Neuronal stem cell (in vitro differentiated cells): ENCODE measurements around the gene SLITRK1. TPM values are rescaled to one million over a fixed set of nuclear protein-coding genes. Genes with fewer than 3 reads are reported as not detected.

ENCODE experiments used
- DNase-seq: peaks from one replicate; pipeline ENCODE4 v3.0.0-alpha.2; 2013; ENCODE audit warnings: low spot score
- H2AFZ ChIP-seq: one replicate; pipeline ENCODE4 v1.6.1; 2013; ENCODE audit warnings: mild to moderate bottlenecking, low read length, inconsistent platforms
- H2AK5ac ChIP-seq: 2 replicates; pipeline ENCODE4 v1.6.1; 2013; ENCODE audit warnings: low read depth, mild to moderate bottlenecking, inconsistent platforms, low read length, moderate library complexity, mixed read lengths
- H2BK120ac ChIP-seq: 2 replicates; pipeline ENCODE4 v1.6.1; 2013; ENCODE audit warnings: low read depth, mild to moderate bottlenecking, inconsistent platforms, low read length, moderate library complexity, mixed read lengths
- H2BK12ac ChIP-seq: one replicate; pipeline ENCODE4 v1.6.1; 2013; ENCODE audit warnings: low read length, inconsistent platforms
- H2BK15ac ChIP-seq: 2 replicates; pipeline ENCODE4 v1.6.1; 2013; ENCODE audit warnings: mild to moderate bottlenecking, low read length, inconsistent platforms, mixed read lengths
- H2BK5ac ChIP-seq: one replicate; pipeline ENCODE4 v1.6.1; 2013; ENCODE audit warnings: inconsistent platforms, mild to moderate bottlenecking, low read length, moderate library complexity
- H3K14ac ChIP-seq: one replicate; pipeline ENCODE4 v1.6.1; 2013; ENCODE audit warnings: low read length, inconsistent platforms
- H3K18ac ChIP-seq: 2 replicates; pipeline ENCODE4 v1.6.1; 2013; ENCODE audit warnings: low read length, inconsistent platforms
- H3K23ac ChIP-seq: 2 replicates; pipeline ENCODE4 v1.6.1; 2013; ENCODE audit warnings: low read depth, mild to moderate bottlenecking, mixed read lengths, low read length, inconsistent platforms; ENCODE audit not compliant: poor library complexity
- H3K27ac ChIP-seq: replicated peaks from 3 replicates; pipeline ENCODE4 v1.5.1; 2013; ENCODE audit warnings: low read length, inconsistent platforms
- H3K27me3 ChIP-seq, 3 experiments: 2 replicates each; pipeline ENCODE4 v1.6.1; 2013; ENCODE audit warnings: low read length in 3 of 3, mild to moderate bottlenecking in 2 of 3, inconsistent platforms in 1 of 3, low read depth in 1 of 3, mixed read lengths in 1 of 3, moderate library complexity in 1 of 3; ENCODE audit not compliant: control insufficient read depth in 3 of 3, insufficient read depth in 3 of 3
- H3K36me3 ChIP-seq, 2 donors: replicated peaks in 1 of 2; 2 replicates each; pipeline ENCODE4 v1.6.1; 2013; ENCODE audit warnings: low read length in 2 of 2; ENCODE audit not compliant: control insufficient read depth in 2 of 2, insufficient read depth in 2 of 2
- H3K4ac ChIP-seq: 2 replicates; pipeline ENCODE4 v1.6.1; 2013; ENCODE audit warnings: inconsistent platforms, mild to moderate bottlenecking, low read length, moderate library complexity
- H3K4me1 ChIP-seq, 2 donors: 1 replicate in 1 of 2; 2 replicates in 1 of 2; pipeline ENCODE4 v1.6.1; 2013; ENCODE audit warnings: low read length in 2 of 2, low read depth in 1 of 2; ENCODE audit not compliant: control insufficient read depth in 2 of 2, insufficient read depth in 1 of 2
- H3K4me2 ChIP-seq: one replicate; pipeline ENCODE4 v1.6.1; 2013; ENCODE audit warnings: mild to moderate bottlenecking, low read length, inconsistent platforms; ENCODE audit not compliant: insufficient read depth, poor library complexity, severe bottlenecking
- H3K4me3 ChIP-seq, 2 donors: 2 replicates each; pipeline ENCODE4 v1.5.1; 2013; ENCODE audit warnings: low read length in 2 of 2, mild to moderate bottlenecking in 2 of 2, inconsistent platforms in 1 of 2, moderate library complexity in 1 of 2
- H3K79me1 ChIP-seq: one replicate; pipeline ENCODE4 v1.6.1; 2013; ENCODE audit warnings: low read depth, mild to moderate bottlenecking, inconsistent platforms, low read length, moderate library complexity
- H3K9ac ChIP-seq: one replicate; pipeline ENCODE4 v1.6.1; 2013; ENCODE audit warnings: mild to moderate bottlenecking, low read depth, low read length, inconsistent platforms; ENCODE audit not compliant: poor library complexity
- H3K9me3 ChIP-seq, 2 donors: replicated peaks in 1 of 2; 2 replicates each; pipeline versions ENCODE3 to v1.6.1; 2013; ENCODE audit warnings: low read length in 2 of 2, mild to moderate bottlenecking in 2 of 2, inconsistent platforms in 1 of 2, low read depth in 1 of 2, mixed read lengths in 1 of 2, moderate library complexity in 1 of 2; ENCODE audit not compliant: control insufficient read depth in 2 of 2, insufficient read depth in 1 of 2
- H4K8ac ChIP-seq: one replicate; pipeline ENCODE4 v1.6.1; 2013; ENCODE audit warnings: low read depth, mild to moderate bottlenecking, inconsistent platforms, low read length, moderate library complexity
- H4K91ac ChIP-seq: one replicate; pipeline ENCODE4 v1.6.1; 2013; ENCODE audit warnings: low read length, low read depth, mild to moderate bottlenecking, inconsistent platforms; ENCODE audit not compliant: poor library complexity
- WGBS, 2 donors: extraction: QIAGEN DNeasy Blood & Tissue Kit; methylation state at CpG; one replicate each; pipeline ENCODE4 v1.1.7; 2013; ENCODE audit warnings: missing lambda C conversion rate in 2 of 2, mixed read lengths in 1 of 2; ENCODE audit not compliant: insufficient read length in 2 of 2, insufficient replicate concordance in 1 of 2; ENCODE audit errors: extremely low coverage in 2 of 2; 5-methylcytosine and 5-hydroxymethylcytosine counted together
- polyA plus RNA-seq, 2 experiments: library from polyadenylated mRNA; stranded (reverse); fragments of 200-250 nt; gene quantifications; one replicate each; pipeline ENCODE4 v1.2.3, GENCODE V29; 2013

Gene SLITRK1, protein sequence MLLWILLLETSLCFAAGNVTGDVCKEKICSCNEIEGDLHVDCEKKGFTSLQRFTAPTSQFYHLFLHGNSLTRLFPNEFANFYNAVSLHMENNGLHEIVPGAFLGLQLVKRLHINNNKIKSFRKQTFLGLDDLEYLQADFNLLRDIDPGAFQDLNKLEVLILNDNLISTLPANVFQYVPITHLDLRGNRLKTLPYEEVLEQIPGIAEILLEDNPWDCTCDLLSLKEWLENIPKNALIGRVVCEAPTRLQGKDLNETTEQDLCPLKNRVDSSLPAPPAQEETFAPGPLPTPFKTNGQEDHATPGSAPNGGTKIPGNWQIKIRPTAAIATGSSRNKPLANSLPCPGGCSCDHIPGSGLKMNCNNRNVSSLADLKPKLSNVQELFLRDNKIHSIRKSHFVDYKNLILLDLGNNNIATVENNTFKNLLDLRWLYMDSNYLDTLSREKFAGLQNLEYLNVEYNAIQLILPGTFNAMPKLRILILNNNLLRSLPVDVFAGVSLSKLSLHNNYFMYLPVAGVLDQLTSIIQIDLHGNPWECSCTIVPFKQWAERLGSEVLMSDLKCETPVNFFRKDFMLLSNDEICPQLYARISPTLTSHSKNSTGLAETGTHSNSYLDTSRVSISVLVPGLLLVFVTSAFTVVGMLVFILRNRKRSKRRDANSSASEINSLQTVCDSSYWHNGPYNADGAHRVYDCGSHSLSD
- 1.9 TPM for polyA plus RNA-seq (2013, experiment 1 of 2)
- polyA plus RNA-seq (2013, experiment 2 of 2): 1.9 TPM

- Histone ChIP-seq H2BK15ac (no peak within 1 kb of the TSS), H3K14ac (no peak within 1 kb of the TSS), H3K4me3 (peak within 1 kb of the TSS; percentile 61 to 79), H3K4ac (no peak within 1 kb of the TSS), H3K4me2 (peak within 1 kb of the TSS; percentile 76), H4K8ac (no peak within 1 kb of the TSS), H3K9ac (no peak within 1 kb of the TSS), H3K27me3 (peaks cover 0 to 20% (median 0%) of the 10 kb centered on the region in 3 experiments), H3K23ac (no peak within 1 kb of the TSS), H4K91ac (no peak within 1 kb of the TSS), H3K36me3 (no peaks in the 10 kb centered on the region), H2BK12ac (no peak within 1 kb of the TSS), H3K18ac (peak within 1 kb of the TSS; percentile 72), H3K4me1 (peaks cover 0 to 1% of the 10 kb centered on the region in 2 donors), H2BK120ac (no peak within 1 kb of the TSS), H3K79me1 (no peaks in the 10 kb centered on the region), H2AK5ac (no peak within 1 kb of the TSS), H2AFZ (peak within 1 kb of the TSS; percentile 85), H2BK5ac (no peak within 1 kb of the TSS), H3K9me3 (peaks cover 0 to 20% of the 10 kb centered on the region in 2 donors), H3K27ac (peak within 1 kb of the TSS; percentile 57)
- no CpG with 5 or more reads among the region's 32 CpGs for WGBS, 2 donors
- DNase-seq: peak; percentile 92
Observed at GRCh38 chr13:83881917-83882605, at the start of gene SLITRK1. Gene SLITRK1 (minus strand): TSS chr13:83882474. CDS start chr13:83881507, 967 bp downstream.

DNA sequence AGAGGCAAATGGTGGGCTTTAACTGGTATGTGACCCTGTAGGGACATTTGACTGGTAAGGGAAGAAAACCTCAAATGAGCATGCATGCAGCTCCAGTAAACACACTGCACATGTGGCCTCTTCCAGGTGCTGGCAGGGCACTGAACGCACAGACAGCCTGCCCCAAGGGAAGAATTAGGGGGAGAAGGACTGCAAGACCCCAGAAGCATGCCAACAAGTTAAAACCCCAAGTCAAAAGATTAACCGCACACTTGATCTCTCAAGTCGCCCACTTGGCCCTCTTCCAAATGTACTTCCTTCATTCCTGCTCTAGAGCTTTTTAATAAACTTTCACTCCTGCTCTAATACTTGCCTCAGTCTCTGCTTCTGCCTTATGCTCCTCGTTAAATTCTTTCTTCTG is 46.9 kb upstream of the SLITRK1 start:
- no peak overlapping the region for H4K8ac ChIP-seq
- H3K4me1 ChIP-seq: no peaks in the 10 kb centered on the region
- H3K36me3 ChIP-seq: no peaks in the 10 kb centered on the region
- no CpG with 5 or more reads among the region's 4 CpGs for WGBS, 2 donors
- no peak overlapping the region for H2BK5ac ChIP-seq
- no peaks in the 10 kb centered on the region for H3K9me3 ChIP-seq
- H3K4ac ChIP-seq: no peak overlapping the region
- H3K4me3 ChIP-seq: no peak overlapping the region
- no peak overlapping the region for H3K27ac ChIP-seq
- no peak overlapping the region for H2BK12ac ChIP-seq
- H2AK5ac ChIP-seq: no peak overlapping the region
- no peak overlapping the region for H3K23ac ChIP-seq
- H3K9ac ChIP-seq: no peak overlapping the region
- no peak overlapping the region for H3K14ac ChIP-seq
- no peaks in the 10 kb centered on the region for H3K27me3 ChIP-seq
- H4K91ac ChIP-seq: no peak overlapping the region
- H3K4me2 ChIP-seq: no peak overlapping the region
- no peak overlapping the region for H2BK15ac ChIP-seq
- no peaks in the 10 kb centered on the region for H3K79me1 ChIP-seq
- H3K18ac ChIP-seq: no peak overlapping the region
- no peak for DNase-seq
- H2AFZ ChIP-seq: no peak overlapping the region
- no peak overlapping the region for H2BK120ac ChIP-seq

- H3K9ac ChIP-seq: no peak overlapping the region
- H4K8ac ChIP-seq: no peak overlapping the region
- no peak overlapping the region for H3K14ac ChIP-seq
- no peak overlapping the region for H3K23ac ChIP-seq
- no peak overlapping the region for H3K18ac ChIP-seq
- H2BK5ac ChIP-seq: no peak overlapping the region
- H3K9me3 ChIP-seq: no peaks in the 10 kb centered on the region
- H2AFZ ChIP-seq: peak overlapping the region; percentile 5
- no peaks in the 10 kb centered on the region for H3K79me1 ChIP-seq
- H3K4me3 ChIP-seq: no peak overlapping the region
- no peak overlapping the region for H2AK5ac ChIP-seq
- H2BK12ac ChIP-seq: no peak overlapping the region
- no peak overlapping the region for H2BK15ac ChIP-seq
- WGBS, 2 donors: no CpG with 5 or more reads among the region's 6 CpGs
- H3K36me3 ChIP-seq: no peaks in the 10 kb centered on the region
- no peak overlapping the region for H4K91ac ChIP-seq
- H3K4me2 ChIP-seq: no peak overlapping the region
- no peak for DNase-seq
- H3K27ac ChIP-seq: no peak overlapping the region
- peaks cover 0 to 1% of the 10 kb centered on the region in 2 donors for H3K4me1 ChIP-seq
- no peak overlapping the region for H3K4ac ChIP-seq
- no peaks in the 10 kb centered on the region for H3K27me3 ChIP-seq
- no peak overlapping the region for H2BK120ac ChIP-seq
Observed at GRCh38 chr13:83919775-83920174, 37.5 kb upstream of the SLITRK1 start.

- Histone ChIP-seq H2AK5ac (no peak overlapping the region), H3K14ac (no peak overlapping the region), H3K23ac (no peak overlapping the region), H3K79me1 (no peaks in the 10 kb centered on the region), H3K27me3 (no peaks in the 10 kb centered on the region), H3K4me3 (no peak overlapping the region), H4K91ac (no peak overlapping the region), H3K9me3 (no peaks in the 10 kb centered on the region), H3K4ac (no peak overlapping the region), H2BK5ac (no peak overlapping the region), H4K8ac (no peak overlapping the region), H2BK120ac (no peak overlapping the region), H2BK12ac (no peak overlapping the region), H3K27ac (no peak overlapping the region), H3K4me1 (no peaks in the 10 kb centered on the region), H3K36me3 (no peaks in the 10 kb centered on the region), H3K9ac (no peak overlapping the region), H3K18ac (no peak overlapping the region), H2BK15ac (no peak overlapping the region), H2AFZ (no peak overlapping the region), H3K4me2 (no peak overlapping the region)
- WGBS, 2 donors: no CpG with 5 or more reads among the region's 4 CpGs
- DNase-seq: no peak
Observed at GRCh38 chr13:83914368-83914767, 32.1 kb upstream of the SLITRK1 start.
